ENCODE measurements around the gene NUP43.
A peak's percentile ranks its signal among the peaks of the same experiment; 100 is the strongest.

GRCh38 chr6:149749594-149750135 is 3.3 kb upstream of the NUP43 start, which contains the start of gene PCMT1:
- TF ChIP-seq, protein P1, sequence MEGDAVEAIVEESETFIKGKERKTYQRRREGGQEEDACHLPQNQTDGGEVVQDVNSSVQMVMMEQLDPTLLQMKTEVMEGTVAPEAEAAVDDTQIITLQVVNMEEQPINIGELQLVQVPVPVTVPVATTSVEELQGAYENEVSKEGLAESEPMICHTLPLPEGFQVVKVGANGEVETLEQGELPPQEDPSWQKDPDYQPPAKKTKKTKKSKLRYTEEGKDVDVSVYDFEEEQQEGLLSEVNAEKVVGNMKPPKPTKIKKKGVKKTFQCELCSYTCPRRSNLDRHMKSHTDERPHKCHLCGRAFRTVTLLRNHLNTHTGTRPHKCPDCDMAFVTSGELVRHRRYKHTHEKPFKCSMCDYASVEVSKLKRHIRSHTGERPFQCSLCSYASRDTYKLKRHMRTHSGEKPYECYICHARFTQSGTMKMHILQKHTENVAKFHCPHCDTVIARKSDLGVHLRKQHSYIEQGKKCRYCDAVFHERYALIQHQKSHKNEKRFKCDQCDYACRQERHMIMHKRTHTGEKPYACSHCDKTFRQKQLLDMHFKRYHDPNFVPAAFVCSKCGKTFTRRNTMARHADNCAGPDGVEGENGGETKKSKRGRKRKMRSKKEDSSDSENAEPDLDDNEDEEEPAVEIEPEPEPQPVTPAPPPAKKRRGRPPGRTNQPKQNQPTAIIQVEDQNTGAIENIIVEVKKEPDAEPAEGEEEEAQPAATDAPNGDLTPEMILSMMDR (IDR thresholded peaks at IDR 0.05): no peak
- TF ChIP-seq POLR2A (IDR thresholded peaks at IDR 0.05): peak; percentile 24 to 77

All from uterus (tissue), 2 donors.